SHP77 (cell line): ENCODE results near the gene ZNF99.
"Not testable (repeated sequence)": the region's sequence is repeated elsewhere in the genome, so short reads cannot be mapped to it uniquely, and the experiment has no call there.

Source experiments
- DNase-seq, 2 experiments: peaks; one replicate each; lab custom pipeline; 2025; lab: John Stamatoyannopoulos, UW

The ZNF99 gene

DNA sequence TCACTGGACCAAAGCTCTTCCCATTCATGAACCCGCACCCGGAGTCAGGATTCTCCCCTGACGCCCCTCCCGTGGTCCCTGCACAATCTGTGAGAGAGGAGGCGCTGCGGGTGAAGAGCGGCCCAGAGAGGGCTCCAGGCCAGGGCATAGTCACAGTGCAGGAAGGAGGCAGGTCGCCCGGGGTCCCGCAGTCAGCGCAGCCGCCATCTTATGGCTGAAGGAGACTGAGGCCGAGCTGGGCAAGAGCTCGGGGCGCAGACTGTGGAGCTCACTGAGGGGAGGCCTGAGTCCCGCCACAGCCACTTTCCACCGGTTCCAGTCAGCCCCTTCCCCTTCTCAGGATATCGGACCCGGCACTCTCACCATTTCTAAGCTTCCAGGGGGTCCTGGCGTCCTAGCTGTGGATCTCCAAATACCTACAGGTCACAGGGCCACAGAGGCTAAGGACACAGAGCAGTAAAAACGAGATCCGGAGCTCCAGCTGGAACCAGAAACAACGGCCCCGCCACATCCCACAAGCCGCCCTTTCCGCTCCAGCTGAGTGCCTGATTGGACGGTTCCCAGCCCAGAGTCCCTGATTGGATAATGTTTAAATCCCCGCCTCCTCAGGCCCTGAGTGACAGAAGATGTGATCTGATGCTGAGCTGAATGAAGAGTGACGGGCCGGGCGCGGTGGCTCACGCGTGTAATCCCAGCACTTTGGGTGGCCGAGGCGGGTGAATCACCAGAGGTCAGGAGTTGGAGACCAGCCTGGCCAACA is at the start of gene ZNF99:
TSS of gene ZNF99 (minus strand) at position 501 of the 760 bp plus-strand sequence. CDS start at position 366, 135 bp downstream.
- peak; percentile 14 to 28 for DNase-seq

DNA sequence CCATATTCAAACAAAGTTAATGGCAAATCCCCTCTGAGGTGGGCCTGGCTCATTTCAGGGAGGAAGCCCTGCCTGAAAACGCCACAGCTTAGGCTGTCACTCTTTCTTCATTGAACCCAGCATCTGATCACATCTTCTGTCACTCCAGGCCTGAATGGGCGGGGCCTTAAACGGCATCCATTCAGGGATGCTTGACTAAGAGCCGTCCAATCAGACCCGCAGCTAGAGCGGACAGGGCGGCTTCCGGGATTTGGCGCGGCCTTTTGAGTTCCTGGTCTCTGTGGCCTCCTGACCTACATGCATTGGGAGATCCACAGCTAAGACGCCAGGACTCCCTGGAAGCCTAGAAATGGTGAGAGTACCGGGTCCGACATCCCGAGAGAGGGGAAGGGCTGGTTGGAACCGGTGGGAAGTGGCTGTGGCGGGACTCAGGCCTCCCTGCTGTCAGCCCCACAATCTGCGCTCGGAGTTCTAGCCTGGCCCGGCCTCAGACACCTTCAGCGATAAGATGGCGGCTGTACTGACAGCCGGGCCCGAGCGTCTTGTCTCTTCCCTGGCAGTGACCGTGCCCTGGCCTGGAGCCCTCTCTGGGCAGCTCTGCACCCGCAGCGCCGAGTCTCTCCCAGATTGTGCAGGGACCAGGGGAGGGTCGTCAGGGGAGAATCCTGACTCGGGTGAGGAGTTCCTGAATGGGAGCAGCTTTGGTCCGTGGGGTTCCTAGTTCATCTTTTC is 48.2 kb upstream of the ZNF99 start, which contains the start of gene ZNF723:
TSS of gene ZNF723 (plus strand) at position 261 of the 732 bp plus-strand sequence. CDS start at position 350, 89 bp downstream.
- peak in 1 of 2 experiments; percentile 7 for DNase-seq

DNA sequence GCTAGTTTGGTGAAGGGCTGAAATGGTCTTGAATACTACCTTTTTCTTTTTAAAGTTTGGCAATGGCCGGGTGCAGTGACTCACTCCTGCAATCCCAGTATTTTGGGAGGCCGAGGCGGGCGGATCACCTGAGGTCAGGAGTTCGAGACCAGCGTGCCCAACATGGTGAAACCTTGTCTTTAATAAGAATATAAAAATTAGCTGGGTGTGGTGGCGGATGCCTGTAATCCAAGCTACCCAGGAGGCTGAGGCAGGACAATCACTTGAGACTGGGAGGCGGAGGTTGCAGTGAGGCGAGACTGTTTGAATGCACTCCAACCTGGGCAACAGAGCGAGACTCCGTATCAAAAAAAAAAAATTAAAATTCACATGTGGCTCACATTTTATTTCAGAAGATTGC is 47.3 kb upstream of the ZNF99 start:
- DNase-seq, result no peak

DNA sequence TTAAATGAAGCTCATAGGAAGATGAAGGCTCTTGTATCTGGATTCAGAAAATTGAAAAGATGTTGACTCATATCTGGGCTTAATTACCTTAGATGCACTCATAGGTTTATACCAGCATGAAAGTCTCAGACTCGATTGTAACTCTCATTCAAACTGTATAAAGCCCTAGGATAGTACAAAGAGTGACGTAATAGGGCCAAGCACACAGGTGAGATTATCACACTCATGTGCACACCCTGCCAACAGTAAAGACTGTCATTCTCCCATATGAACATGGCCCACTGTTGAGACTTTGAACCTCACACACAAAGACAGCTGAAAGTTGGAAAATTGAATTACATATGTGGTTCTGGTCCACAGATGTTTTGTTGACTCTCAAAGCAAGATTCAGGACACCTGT is 30.2 kb upstream of the ZNF99 start:
- DNase-seq, result no peak

DNA sequence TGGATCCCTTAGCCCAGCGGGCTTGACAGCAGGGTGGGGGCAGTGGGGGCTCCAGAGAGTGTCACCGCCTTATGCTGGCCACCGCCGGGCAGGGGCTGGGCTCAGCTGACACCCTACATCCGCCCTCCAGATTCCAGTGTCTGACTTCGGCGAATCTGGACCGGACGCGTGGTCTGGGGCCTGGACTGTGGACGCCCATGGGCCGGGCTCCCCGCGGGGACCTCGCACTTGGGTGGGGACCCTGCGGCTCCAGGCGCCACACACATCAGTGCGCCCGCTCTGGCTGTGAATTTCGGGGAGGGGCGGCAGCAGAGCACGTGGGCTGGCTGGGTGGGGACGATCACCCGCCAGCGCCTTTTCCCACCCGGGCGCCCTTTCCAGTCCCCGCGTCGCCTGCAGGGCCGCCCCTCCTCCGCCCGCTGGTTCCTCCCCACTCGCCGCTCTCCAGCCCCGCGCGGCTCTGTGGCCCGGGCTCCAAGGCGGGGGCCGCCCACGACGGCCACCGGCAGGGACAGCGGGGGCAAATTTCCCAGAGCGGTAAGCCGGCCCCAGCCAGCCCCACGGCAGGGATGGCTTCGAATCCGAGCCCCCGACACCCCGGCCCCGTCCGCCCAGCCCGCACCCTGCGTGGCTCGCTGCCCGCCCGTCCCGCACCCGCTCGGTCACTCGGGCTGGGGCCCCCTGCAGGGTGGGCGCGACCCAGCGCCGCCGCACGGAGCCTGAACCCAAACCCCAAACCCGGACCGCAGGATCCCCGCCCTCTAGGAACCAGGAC is 23.3 kb upstream of the ZNF99 start:
- DNase-seq, result no peak

DNA sequence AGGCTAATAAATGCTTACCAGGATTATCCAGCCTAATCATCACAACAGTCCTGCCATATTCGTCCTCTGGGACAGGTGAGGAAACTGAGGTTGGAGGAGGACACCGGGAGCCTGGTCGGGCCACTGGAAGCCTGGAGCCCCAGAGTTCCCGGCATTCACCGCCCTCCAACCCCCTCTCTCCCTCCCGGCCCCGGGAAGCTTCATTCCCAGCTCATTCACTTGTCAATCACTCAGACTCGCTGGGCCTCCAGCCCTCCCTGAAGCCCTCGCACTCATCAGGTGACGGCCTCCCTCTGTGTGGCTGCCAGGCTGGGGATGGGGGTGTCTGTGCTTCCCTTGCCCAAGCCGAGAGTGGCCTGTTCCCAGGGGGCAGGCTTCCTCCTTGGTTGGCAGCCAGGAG is 22.5 kb upstream of the ZNF99 start:
- no peak for DNase-seq

DNA sequence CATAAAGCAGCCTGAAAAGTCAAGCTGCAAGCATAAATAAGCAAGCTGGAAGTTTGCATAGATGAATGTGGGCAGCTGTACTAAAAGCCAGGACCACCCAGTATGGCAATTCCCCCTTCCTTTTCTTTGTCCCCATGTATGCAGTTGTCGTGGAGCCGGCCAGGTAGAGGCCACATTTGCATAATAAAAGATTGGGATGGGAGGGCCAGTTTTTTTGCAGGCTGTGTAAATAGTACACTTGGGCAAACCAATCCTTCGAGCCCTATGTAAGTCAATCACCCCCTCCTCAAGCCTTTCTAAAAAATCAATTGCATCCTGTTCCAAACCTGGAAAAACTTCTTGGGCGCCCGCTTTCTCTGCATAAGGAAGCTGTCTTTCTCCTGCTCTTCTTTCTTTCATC is 13.1 kb upstream of the ZNF99 start:
- DNase-seq, result no peak

DNA sequence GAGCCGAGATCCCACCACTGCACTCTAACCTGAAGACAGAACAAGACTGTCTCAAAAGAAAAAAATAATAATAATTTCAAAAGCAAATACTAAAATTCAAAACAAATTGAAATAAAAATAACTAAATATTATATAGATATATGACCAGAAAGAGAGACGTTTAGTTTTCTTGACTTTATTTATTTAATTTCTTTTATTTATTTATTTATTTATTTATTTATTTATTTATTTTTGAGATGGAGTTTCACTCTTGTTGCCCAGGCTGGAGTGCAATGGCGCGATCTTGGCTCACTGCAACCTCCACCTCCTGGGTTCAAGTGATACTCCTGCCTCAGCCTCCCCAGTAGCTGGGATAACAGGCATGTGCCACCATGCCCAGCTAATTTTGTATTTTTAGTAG is 8.9 kb upstream of the ZNF99 start:
- DNase-seq, result not testable (repeated sequence)

DNA sequence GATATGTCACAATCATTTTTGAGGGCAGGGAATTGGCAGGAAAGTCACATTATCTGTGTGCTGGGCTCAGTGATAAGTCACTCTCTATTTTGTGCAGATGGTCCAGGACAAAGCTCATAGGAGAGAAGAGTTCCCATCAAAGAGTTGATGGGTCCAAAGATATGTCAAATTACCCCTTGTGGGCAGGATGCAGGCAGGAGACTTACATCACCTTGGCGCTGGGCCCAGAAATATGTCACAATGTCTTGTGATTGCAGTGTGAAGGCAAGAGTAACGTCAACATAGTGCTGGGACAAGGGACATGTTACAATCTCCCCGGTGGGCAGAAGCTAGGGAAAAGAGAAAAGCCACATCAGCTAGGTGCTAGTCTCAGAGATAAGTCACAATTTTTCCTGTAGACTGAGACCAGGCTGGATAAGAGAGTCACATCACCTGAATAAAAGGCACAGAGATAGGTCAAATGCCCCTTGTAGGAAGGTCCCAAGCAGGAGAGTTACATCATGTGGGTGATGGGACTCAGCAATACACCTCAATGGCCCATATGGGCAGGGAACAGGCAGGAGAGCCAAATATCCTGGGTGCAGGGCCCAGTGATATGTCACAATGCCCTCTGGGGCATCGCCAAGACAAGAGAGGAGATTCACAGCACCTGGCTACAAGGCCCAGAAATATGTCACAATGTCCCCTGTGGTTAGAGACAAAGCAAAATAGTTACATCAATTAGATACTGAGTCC is 47.9 kb downstream of the ZNF99 start:
- no peak for DNase-seq

DNA sequence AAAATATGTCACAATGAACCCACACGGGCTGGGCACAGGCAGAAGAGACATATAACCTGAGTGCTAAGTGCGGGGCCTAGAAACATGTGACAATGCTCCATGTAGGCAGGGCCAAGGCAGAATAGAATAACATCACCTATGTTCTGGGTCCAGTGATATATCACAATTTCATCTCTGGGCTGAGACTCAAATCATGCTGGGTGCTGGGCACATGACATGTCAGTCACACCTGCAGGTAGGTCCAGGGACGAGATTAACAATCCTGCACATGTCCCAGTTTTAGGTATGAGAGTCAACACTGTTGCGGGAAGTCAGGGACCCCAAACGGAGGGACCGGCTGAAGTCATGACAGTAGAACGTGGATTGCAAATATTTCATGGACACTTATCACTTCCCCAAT is 50.3 kb downstream of the ZNF99 start:
- DNase-seq, result no peak

DNA sequence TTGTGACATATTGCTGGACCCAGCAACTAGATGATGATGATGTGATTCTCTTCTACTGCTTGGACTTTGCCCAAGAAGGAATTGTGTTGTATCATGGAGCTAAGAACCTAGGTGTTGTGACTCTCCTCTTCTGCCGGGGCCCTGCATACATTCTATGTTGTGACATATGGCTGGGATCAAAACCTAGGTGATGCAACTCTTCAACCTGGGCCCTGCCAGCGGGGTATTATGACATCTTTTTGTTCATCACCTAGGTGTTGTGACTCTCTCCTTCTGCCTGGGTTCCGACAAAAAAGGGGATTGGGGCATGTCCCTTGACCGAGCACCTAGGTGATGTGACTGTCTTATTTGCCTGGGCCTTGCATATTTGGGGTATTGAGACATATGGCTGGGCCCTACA is 55.7 kb downstream of the ZNF99 start:
- not testable (repeated sequence) for DNase-seq

DNA sequence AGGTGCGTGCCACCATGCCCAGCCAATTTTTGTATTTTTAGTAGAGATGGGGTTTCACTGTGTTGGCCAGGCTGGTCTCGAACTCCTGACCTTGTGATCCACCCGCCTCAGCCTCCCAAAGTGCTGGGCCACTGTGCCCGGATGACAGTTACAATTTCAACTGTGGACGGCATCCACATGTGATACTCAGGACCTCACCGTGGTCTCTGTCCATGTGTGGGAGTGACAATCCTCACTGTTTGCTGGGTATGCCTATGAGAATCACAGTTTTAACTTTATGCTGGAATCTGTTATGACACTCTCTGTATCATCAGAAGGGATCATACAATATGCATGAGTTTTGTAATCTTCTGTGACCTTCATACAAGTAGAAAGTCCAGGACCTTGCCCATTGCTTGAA is 62.4 kb downstream of the ZNF99 start:
- DNase-seq, result not testable (repeated sequence)

DNA sequence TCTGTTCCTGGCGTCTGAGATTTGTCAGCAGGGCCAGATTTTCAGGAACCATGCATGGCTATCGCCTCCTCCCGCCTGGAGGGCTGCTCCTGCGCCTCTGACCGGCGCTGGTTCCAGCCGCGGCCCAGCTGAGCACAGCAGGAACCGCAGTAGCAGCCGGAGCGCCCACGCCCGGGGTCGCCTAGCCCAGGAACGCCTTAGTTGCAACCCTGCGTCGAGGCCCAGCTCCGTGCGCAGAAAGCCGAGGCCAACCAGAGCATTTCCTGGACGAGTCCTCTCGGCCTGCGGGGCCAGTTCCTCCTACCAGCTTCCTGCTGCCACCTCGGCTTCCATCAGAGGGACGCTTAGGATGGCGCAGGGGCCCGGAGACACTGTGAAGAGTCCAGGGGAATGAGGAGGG is 75.0 kb downstream of the ZNF99 start:
- DNase-seq, result peak in 1 of 2 experiments; percentile 2

DNA sequence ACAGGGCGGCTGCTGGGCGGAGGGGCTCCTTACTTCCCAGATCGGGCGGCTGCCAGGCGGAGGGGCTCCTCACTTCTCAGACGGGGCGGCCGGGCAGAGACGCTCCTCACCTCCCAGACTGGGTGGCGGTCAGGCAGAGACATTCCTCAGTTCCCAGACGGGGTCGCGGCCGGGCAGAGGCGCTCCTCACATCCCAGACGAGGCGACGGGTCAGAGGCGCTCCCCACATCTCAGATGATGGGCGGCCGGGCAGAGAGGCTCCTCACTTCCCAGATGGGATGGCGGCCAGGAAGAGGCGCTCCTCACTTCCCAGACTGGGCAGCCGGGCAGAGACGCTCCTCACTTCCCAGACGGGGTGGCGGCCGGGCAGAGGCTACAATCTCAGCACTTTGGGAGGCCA is 80.9 kb downstream of the ZNF99 start:
- DNase-seq, result not testable (repeated sequence)

DNA sequence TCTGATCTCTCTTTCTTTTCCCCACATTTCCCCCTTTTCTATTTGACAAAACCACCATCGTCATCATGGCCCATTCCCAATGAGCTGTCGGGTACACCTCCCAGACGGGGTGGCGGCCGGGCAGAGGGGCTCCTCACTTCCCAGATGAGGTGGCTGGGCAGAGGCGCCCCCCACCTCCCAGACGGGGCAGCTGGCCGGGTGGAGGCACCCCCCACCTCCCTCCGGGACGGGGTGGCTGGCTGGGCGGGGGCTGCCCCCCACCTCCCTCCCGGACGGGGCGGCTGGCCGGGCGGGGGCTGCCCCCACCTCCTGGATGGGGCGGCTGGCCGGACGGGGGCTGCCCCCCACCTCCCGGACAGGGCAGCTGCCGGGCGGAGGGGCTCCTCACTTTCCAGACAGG is 81.3 kb downstream of the ZNF99 start:
- DNase-seq, result not testable (repeated sequence)
